Measurements from ENCODE around the gene CREB3L4. TPM values are rescaled to one million over a fixed set of nuclear protein-coding genes. Genes with fewer than 3 reads are reported as not detected.

The CREB3L4 gene
- polyA plus RNA-seq, 2 of the 4 experiments (the other 2 are of a cell fraction) = 10.1 to 14.3 TPM

- H3K4me2 ChIP-seq = peak overlapping the region; percentile 65
- CTCF ChIA-PET = interaction anchor here (0.8 to 7.5 kb wide), 3 partner anchors 9 to 107 kb away, joined by 3 to 75 read pairs (median 5); partner anchors contain the start of genes CREB3L4 and DENND4B
- TF ChIP-seq, protein P1, sequence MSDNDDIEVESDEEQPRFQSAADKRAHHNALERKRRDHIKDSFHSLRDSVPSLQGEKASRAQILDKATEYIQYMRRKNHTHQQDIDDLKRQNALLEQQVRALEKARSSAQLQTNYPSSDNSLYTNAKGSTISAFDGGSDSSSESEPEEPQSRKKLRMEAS (IDR thresholded peaks at IDR 0.05) = no peak
- TF ChIP-seq CHD4 (IDR thresholded peaks at IDR 0.05; ENCODE audit: borderline replicate concordance) = no peak
- no peak for TF ChIP-seq NFE2L2 (conservative IDR thresholded peaks at IDR 0.05; ENCODE audit: low read length)
- TF ChIP-seq MAZ (IDR thresholded peaks at IDR 0.05; ENCODE audit: borderline replicate concordance, low read depth, low read length) = no peak
- TF ChIP-seq, protein P2, sequence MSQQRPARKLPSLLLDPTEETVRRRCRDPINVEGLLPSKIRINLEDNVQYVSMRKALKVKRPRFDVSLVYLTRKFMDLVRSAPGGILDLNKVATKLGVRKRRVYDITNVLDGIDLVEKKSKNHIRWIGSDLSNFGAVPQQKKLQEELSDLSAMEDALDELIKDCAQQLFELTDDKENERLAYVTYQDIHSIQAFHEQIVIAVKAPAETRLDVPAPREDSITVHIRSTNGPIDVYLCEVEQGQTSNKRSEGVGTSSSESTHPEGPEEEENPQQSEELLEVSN (IDR thresholded peaks at IDR 0.05; ENCODE audit: borderline replicate concordance, low read depth) = no peak
- TF ChIP-seq GATA3 (IDR thresholded peaks at IDR 0.05; ENCODE audit: borderline replicate concordance) = no peak
- no peak for TF ChIP-seq POLR2A (IDR thresholded peaks at IDR 0.05; ENCODE audit: low read length)
- TF ChIP-seq HOXA7 (CRISPR knock-in tag; IDR thresholded peaks at IDR 0.05) = no peak
- TF ChIP-seq HES2 (IDR thresholded peaks at IDR 0.05) = no peak
- H3K27ac ChIP-seq = peak overlapping the region; percentile 22 to 69; a peak in 3 of 6 replicates
- ATAC-seq = no peak
- no peak for DNase-seq (ENCODE audit: low read depth in 1 of 2, low spot score in 1 of 2)
- POLR2A ChIA-PET = interaction anchor here (0.9 to 2.4 kb wide), 4 partner anchors 9 to 36 kb away, joined by 3 to 12 read pairs (median 7); partner anchors contain the start of genes CREB3L4, GATAD2B and RPS27
- H3K4me3 ChIP-seq = peak overlapping the region; percentile 94; the same call in 1 of the 3 replicates
- no peak for FAIRE-seq
- 35% methylated on average over 4 of the region's 4 CpGs for WGBS (ENCODE audit: missing lambda C conversion rate)
- peaks cover 32% of the 10 kb centered on the region for H3K4me1 ChIP-seq
- H3K9me3 ChIP-seq = no peaks in the 10 kb centered on the region
Measured at GRCh38 chr1:153958961-153959260, 8.8 kb upstream of the CREB3L4 start.

GRCh38 chr1:153959454-153959853, 8.2 kb upstream of the CREB3L4 start:
- WGBS (ENCODE audit: missing lambda C conversion rate) = 89% methylated on average over 3 of the region's 3 CpGs
- ATAC-seq (no peak), DNase-seq (ENCODE audit: low read depth in 1 of 2, low spot score in 1 of 2) (no peak), FAIRE-seq (no peak)
- H3K4me3 ChIP-seq = no peak overlapping the region
- no peak overlapping the region for H3K27ac ChIP-seq
- ChIA-PET CTCF (interaction anchor here (7.5 kb wide), 1 partner anchor 15 kb away, joined by 75 read pairs; the partner anchor contains the start of gene DENND4B), POLR2A (interaction anchor here (0.9 to 1.7 kb wide), 3 partner anchors 14 to 37 kb away, joined by 3 to 12 read pairs (median 3); partner anchors contain the start of genes GATAD2B and RPS27)
- TF ChIP-seq, protein P1 (IDR thresholded peaks at IDR 0.05) = no peak
- TF ChIP-seq, protein P2 (IDR thresholded peaks at IDR 0.05; ENCODE audit: borderline replicate concordance, low read depth) = no peak
- TF ChIP-seq MAFK (IDR thresholded peaks at IDR 0.05; ENCODE audit: partially characterized antibody) (no peak), ZSCAN20 (CRISPR knock-in tag; IDR thresholded peaks at IDR 0.05) (no peak), REST (IDR thresholded peaks at IDR 0.05) (no peak), RAD21 (conservative IDR thresholded peaks at IDR 0.05 in 1 of 2, IDR thresholded peaks at IDR 0.05 in 1 of 2) (no peak), RCOR1 (IDR thresholded peaks at IDR 0.05; ENCODE audit: low read depth, low read length) (no peak), HDAC2 (IDR thresholded peaks at IDR 0.05) (no peak), FOXS1 (CRISPR knock-in tag; IDR thresholded peaks at IDR 0.05) (no peak), HMGXB4 (CRISPR knock-in tag; IDR thresholded peaks at IDR 0.05; ENCODE audit: borderline replicate concordance) (no peak), CBX2 (IDR thresholded peaks at IDR 0.05; ENCODE audit: borderline replicate concordance, low read depth) (no peak)
- no peak overlapping the region for H3K4me2 ChIP-seq
- peaks cover 32% of the 10 kb centered on the region for H3K4me1 ChIP-seq
- H3K9me3 ChIP-seq = no peaks in the 10 kb centered on the region
